Stimulated activated CD8-positive, alpha-beta memory T cell treated with anti-CD3 and anti-CD28 coated beads, Interleukin-4, amount 100 ng/mL, for 24 hours (primary cell): ENCODE data around the gene SLC6A19.

ENCODE experiments used
- DNase-seq: peaks from one replicate; pipeline ENCODE4 v3.0.0-alpha.2; 2020; ENCODE audit warnings: low read depth

The SLC6A19 gene

GRCh38 chr5:1195916-1196315, 5.5 kb upstream of the SLC6A19 start:
- DNase-seq: no peak

GRCh38 chr5:1196562-1196961, 4.8 kb upstream of the SLC6A19 start:
- no peak for DNase-seq

GRCh38 chr5:1197876-1198666, 3.3 kb upstream of the SLC6A19 start:
- DNase-seq: no peak

GRCh38 chr5:1199340-1199648, 2.1 kb upstream of the SLC6A19 start:
- no peak for DNase-seq

- no peak for DNase-seq
Measured at GRCh38 chr5:1199649-1200494, 1.5 kb upstream of the SLC6A19 start.

GRCh38 chr5:1200495-1201326, 684 bp upstream of the SLC6A19 start:
- no peak for DNase-seq

GRCh38 chr5:1202026-1202797, 817 bp downstream of the SLC6A19 start:
- DNase-seq: no peak

GRCh38 chr5:1202798-1203185, 1.4 kb downstream of the SLC6A19 start:
- DNase-seq: no peak

GRCh38 chr5:1203311-1203967, 2.0 kb downstream of the SLC6A19 start:
- DNase-seq: no peak

GRCh38 chr5:1203968-1204692, 2.7 kb downstream of the SLC6A19 start:
- no peak for DNase-seq

- DNase-seq: no peak
Measured at GRCh38 chr5:1204693-1205242, 3.4 kb downstream of the SLC6A19 start.

- DNase-seq: no peak
Measured at GRCh38 chr5:1205255-1206180, 4.1 kb downstream of the SLC6A19 start.

- DNase-seq: no peak
Measured at GRCh38 chr5:1206521-1207412, 5.4 kb downstream of the SLC6A19 start.

- no peak for DNase-seq
Measured at GRCh38 chr5:1207555-1207954, 6.2 kb downstream of the SLC6A19 start.

GRCh38 chr5:1208221-1208742, 6.9 kb downstream of the SLC6A19 start:
- no peak for DNase-seq

- DNase-seq: no peak
Measured at GRCh38 chr5:1208743-1209488, 7.5 kb downstream of the SLC6A19 start.

GRCh38 chr5:1209489-1209852, 8.1 kb downstream of the SLC6A19 start:
- DNase-seq: no peak
